ENCODE results near the gene POU2AF1.

The POU2AF1 gene

DNA sequence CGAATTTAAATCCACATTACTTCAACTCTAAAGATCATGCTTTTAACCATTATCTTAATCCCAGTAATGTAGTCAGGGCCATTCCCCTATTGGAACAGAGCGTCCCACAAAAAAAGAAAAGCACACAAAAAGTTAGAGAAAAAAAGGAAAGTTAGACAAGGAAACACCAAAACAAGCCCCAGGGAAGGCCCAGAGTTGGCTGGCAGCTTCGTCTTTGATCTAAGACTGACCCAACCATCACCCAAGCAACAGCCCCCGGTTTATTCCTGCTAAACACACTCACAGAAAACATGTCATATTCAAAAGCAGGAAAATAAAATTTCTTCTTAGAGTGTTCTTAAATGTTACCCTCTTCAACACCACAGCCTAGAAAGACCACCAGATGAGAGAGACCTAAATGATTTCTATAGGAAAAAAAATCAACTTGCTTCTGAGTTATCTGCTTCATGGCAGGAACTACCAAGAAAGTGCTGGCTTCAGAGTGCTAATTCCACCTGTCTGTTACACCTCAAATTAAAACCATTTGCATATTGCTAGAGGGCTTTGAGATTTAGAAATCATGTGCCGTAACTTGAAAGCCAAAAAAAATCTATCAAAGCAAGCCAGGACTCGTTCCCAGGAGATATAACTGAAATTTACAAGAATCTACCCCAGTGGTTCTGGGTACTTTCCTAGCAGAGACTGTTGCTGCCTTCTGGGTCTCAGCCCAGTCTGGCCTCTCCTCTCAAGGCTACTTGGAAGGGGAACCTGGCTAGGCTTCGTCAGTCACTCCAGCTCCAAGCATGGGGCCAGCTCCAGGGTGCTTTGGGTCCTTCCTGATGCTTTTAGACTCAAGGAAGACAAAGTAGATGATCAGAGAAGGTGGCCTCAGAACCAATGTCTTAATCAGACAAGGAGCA, 49.5 kb downstream of the POU2AF1 start:
- Histone ChIP-seq H3K27me3 (ENCODE audit: insufficient read depth, low read length, poor library complexity, severe bottlenecking) (no peaks in the 10 kb centered on the region), H3K9me3 (ENCODE audit: insufficient read depth, low read depth, low read length) (no peaks in the 10 kb centered on the region), H3K9me2 (replicated peaks; ENCODE audit: low read depth, low read length) (no peaks in the 10 kb centered on the region), H3K4me2 (ENCODE audit: low read depth, low read length, poor library complexity, severe bottlenecking) (no peak overlapping the region), H3K79me2 (ENCODE audit: insufficient read depth, low read length) (no peaks in the 10 kb centered on the region), H3K4me1 (ENCODE audit: insufficient read depth, low read length, poor library complexity, severe bottlenecking) (no peaks in the 10 kb centered on the region), H3F3A (ENCODE audit: low read depth) (no peaks in the 10 kb centered on the region), H2AFZ (ENCODE audit: low read length) (no peak overlapping the region), H4K20me1 (ENCODE audit: insufficient read depth, low read length, poor library complexity, severe bottlenecking) (no peaks in the 10 kb centered on the region), H3K9ac (ENCODE audit: low read depth, low read length, poor library complexity, severe bottlenecking) (no peak overlapping the region), H3K36me3 (ENCODE audit: insufficient read depth, low read length) (no peaks in the 10 kb centered on the region), H3K4me3 (ENCODE audit: low read length, poor library complexity, severe bottlenecking) (no peak overlapping the region)
- TF ChIP-seq CTCF (conservative IDR thresholded peaks at IDR 0.05; ENCODE audit: low read length) (no peak), EZH2phosphoT487 (IDR thresholded peaks at IDR 0.05; ENCODE audit: borderline replicate concordance) (no peak)

- Histone ChIP-seq H3K9me3 (ENCODE audit: insufficient read depth, low read depth, low read length) (no peaks in the 10 kb centered on the region), H3K4me3 (ENCODE audit: low read length, poor library complexity, severe bottlenecking) (no peak overlapping the region), H3K4me1 (ENCODE audit: insufficient read depth, low read length, poor library complexity, severe bottlenecking) (no peaks in the 10 kb centered on the region), H4K20me1 (ENCODE audit: insufficient read depth, low read length, poor library complexity, severe bottlenecking) (no peaks in the 10 kb centered on the region), H3K27me3 (ENCODE audit: insufficient read depth, low read length, poor library complexity, severe bottlenecking) (no peaks in the 10 kb centered on the region), H3K4me2 (ENCODE audit: low read depth, low read length, poor library complexity, severe bottlenecking) (no peak overlapping the region), H3K79me2 (ENCODE audit: insufficient read depth, low read length) (no peaks in the 10 kb centered on the region), H2AFZ (ENCODE audit: low read length) (no peak overlapping the region), H3F3A (ENCODE audit: low read depth) (no peaks in the 10 kb centered on the region), H3K36me3 (ENCODE audit: insufficient read depth, low read length) (no peaks in the 10 kb centered on the region), H3K9me2 (replicated peaks; ENCODE audit: low read depth, low read length) (no peaks in the 10 kb centered on the region), H3K9ac (ENCODE audit: low read depth, low read length, poor library complexity, severe bottlenecking) (no peak overlapping the region)
- TF ChIP-seq EZH2phosphoT487 (IDR thresholded peaks at IDR 0.05; ENCODE audit: borderline replicate concordance), result no peak
- no peak for TF ChIP-seq CTCF (conservative IDR thresholded peaks at IDR 0.05; ENCODE audit: low read length)
Measured at GRCh38 chr11:111327908-111328624, 51.0 kb downstream of the POU2AF1 start.

- Histone ChIP-seq H3K9me2 (replicated peaks; ENCODE audit: low read depth, low read length) (no peaks in the 10 kb centered on the region), H3F3A (ENCODE audit: low read depth) (no peaks in the 10 kb centered on the region), H2AFZ (ENCODE audit: low read length) (no peak overlapping the region), H3K36me3 (ENCODE audit: insufficient read depth, low read length) (no peaks in the 10 kb centered on the region), H3K4me1 (ENCODE audit: insufficient read depth, low read length, poor library complexity, severe bottlenecking) (no peaks in the 10 kb centered on the region), H3K27me3 (ENCODE audit: insufficient read depth, low read length, poor library complexity, severe bottlenecking) (no peaks in the 10 kb centered on the region), H3K79me2 (ENCODE audit: insufficient read depth, low read length) (no peaks in the 10 kb centered on the region), H4K20me1 (ENCODE audit: insufficient read depth, low read length, poor library complexity, severe bottlenecking) (no peaks in the 10 kb centered on the region), H3K9ac (ENCODE audit: low read depth, low read length, poor library complexity, severe bottlenecking) (no peak overlapping the region), H3K4me2 (ENCODE audit: low read depth, low read length, poor library complexity, severe bottlenecking) (no peak overlapping the region), H3K4me3 (ENCODE audit: low read length, poor library complexity, severe bottlenecking) (no peak overlapping the region), H3K9me3 (ENCODE audit: insufficient read depth, low read depth, low read length) (no peaks in the 10 kb centered on the region)
- TF ChIP-seq CTCF (conservative IDR thresholded peaks at IDR 0.05; ENCODE audit: low read length) (no peak), EZH2phosphoT487 (IDR thresholded peaks at IDR 0.05; ENCODE audit: borderline replicate concordance) (no peak)
Measured at GRCh38 chr11:111326824-111327223, 52.3 kb downstream of the POU2AF1 start.
